SK-N-SH (cell line): Measurements from ENCODE around the gene CDK13. TPM values are rescaled to one million over a fixed set of nuclear protein-coding genes. Genes with fewer than 3 reads are reported as not detected.
"Not testable (repeated sequence)": the region's sequence is repeated elsewhere in the genome, so short reads cannot be mapped to it uniquely, and the experiment has no call there.

ENCODE experiments used
- CTCF ChIA-PET: fragments of 300-600, 350-600 bp; formaldehyde crosslinking; extraction: SDS; loops from one replicate; lab custom pipeline; 2021; lab: Yijun Ruan, JAX
- POLR2A ChIA-PET: fragments of 350-600 bp; sonication (Branson Sonifier 250); formaldehyde crosslinking; extraction: SDS; loops from one replicate; lab custom pipeline; 2020; ENCODE audit warnings: antibody characterized with exemption, inconsistent platforms; lab: Yijun Ruan, JAX
- DNase-seq: peaks from one replicate; pipeline ENCODE4 v3.0.0; 2012
- H2AFZ ChIP-seq: fragments of 200-600 bp; sonication (generic); 2 replicates; pipeline ENCODE4 v1.8.1; 2016; ENCODE audit warnings: antibody characterized with exemption, mild to moderate bottlenecking, low read depth
- H3F3A ChIP-seq: fragments of 200-600 bp; sonication (generic); replicated peaks from 2 replicates; pipeline ENCODE3; 2016; ENCODE audit warnings: antibody characterized with exemption, mild to moderate bottlenecking; ENCODE audit not compliant: insufficient read depth
- H3K27ac ChIP-seq, 2 experiments: fragments of 200-500 bp in 1 of 2; fragments of 200-600 bp in 1 of 2; sonication (Bioruptor generic) in 1 of 2; sonication (generic), shearing (Covaris generic) in 1 of 2; 2 replicates each; pipeline versions ENCODE4 v1.5.1 to v1.6.1; 2014 to 2016; ENCODE audit warnings: low read depth in 2 of 2, inconsistent platforms in 1 of 2, low read length in 1 of 2, mild to moderate bottlenecking in 1 of 2, mixed read lengths in 1 of 2
- H3K27me3 ChIP-seq: fragments of 200-600 bp; sonication (generic), shearing (Covaris generic); 2 replicates; pipeline ENCODE4 v1.6.1; 2016; ENCODE audit warnings: mixed run types; ENCODE audit not compliant: insufficient read depth
- H3K36me3 ChIP-seq, 2 experiments: fragments of 200-500 bp in 1 of 2; fragments of 200-600 bp in 1 of 2; sonication (Bioruptor generic) in 1 of 2; sonication (generic) in 1 of 2; replicated peaks in 1 of 2; 2 replicates each; pipeline versions ENCODE3 to v1.5.1; 2014 to 2016; ENCODE audit warnings: low read length in 1 of 2, mild to moderate bottlenecking in 1 of 2; ENCODE audit not compliant: insufficient read depth in 2 of 2, control insufficient read depth in 1 of 2
- H3K4me1 ChIP-seq, 2 experiments: fragments of 200-500 bp in 1 of 2; fragments of 200-600 bp in 1 of 2; sonication (Bioruptor generic) in 1 of 2; sonication (generic), shearing (Covaris generic) in 1 of 2; 2 replicates each; pipeline versions ENCODE4 v1.5.1 to v1.6.1; 2014 to 2016; ENCODE audit warnings: low read depth in 1 of 2, low read length in 1 of 2, mixed run types in 1 of 2; ENCODE audit not compliant: insufficient read depth in 2 of 2, control insufficient read depth in 1 of 2
- H3K4me2 ChIP-seq: fragments of 200-600 bp; sonication (generic), shearing (Covaris generic); 2 replicates; pipeline ENCODE4 v1.6.1; 2017; ENCODE audit warnings: mixed run types
- H3K4me3 ChIP-seq, 2 experiments: fragments of 200-500 bp in 1 of 2; fragments of 200-600 bp in 1 of 2; sonication (Bioruptor generic) in 1 of 2; sonication (generic), shearing (Covaris generic) in 1 of 2; 2 replicates each; pipeline versions ENCODE4 v1.5.1 to v1.8.1; 2014 to 2016; ENCODE audit warnings: low read depth in 2 of 2, inconsistent platforms in 1 of 2, low read length in 1 of 2, mild to moderate bottlenecking in 1 of 2, mixed read lengths in 1 of 2, moderate library complexity in 1 of 2
- H3K79me2 ChIP-seq: fragments of 200-600 bp; sonication (generic); 2 replicates; pipeline ENCODE4 v1.8.1; 2017; ENCODE audit warnings: mild to moderate bottlenecking; ENCODE audit not compliant: insufficient read depth
- H3K9ac ChIP-seq: fragments of 200-600 bp; sonication (generic); 2 replicates; pipeline ENCODE4 v1.6.1; 2017; ENCODE audit warnings: mixed run types
- H3K9me2 ChIP-seq: fragments of 200-600 bp; sonication (generic); 2 replicates; pipeline ENCODE4 v1.6.1; 2017; ENCODE audit warnings: mixed run types
- H3K9me3 ChIP-seq: fragments of 200-600 bp; sonication (generic); 2 replicates; pipeline ENCODE4 v1.6.1; 2017; ENCODE audit warnings: mixed run types, mild to moderate bottlenecking, moderate library complexity
- H4K20me1 ChIP-seq: fragments of 200-600 bp; sonication (generic); 2 replicates; pipeline ENCODE4 v1.6.1; 2017; ENCODE audit warnings: mild to moderate bottlenecking, mixed run types; ENCODE audit not compliant: insufficient read depth
- CHD2 ChIP-seq: fragments of 150-350 bp; IDR thresholded peaks from 2 replicates; pipeline ENCODE4 v1.6.1; 2018; ENCODE audit warnings: low read length; ENCODE audit not compliant: partially characterized antibody
- ELF1 ChIP-seq: IDR thresholded peaks from 2 replicates; pipeline ENCODE4 v1.4.0; 2012
- EZH2phosphoT487 ChIP-seq: fragments of 200-600 bp; sonication (generic); IDR thresholded peaks from 2 replicates; pipeline ENCODE4 v1.6.1; 2017; ENCODE audit warnings: low read depth, mixed run types, mild to moderate bottlenecking, antibody characterized with exemption, moderate library complexity, borderline replicate concordance
- FOXJ3 ChIP-seq: sonication (generic); formaldehyde crosslinking; IDR thresholded peaks from 2 replicates; pipeline ENCODE4 v1.5.1; 2020; ENCODE audit warnings: mild to moderate bottlenecking, missing genetic modification reagents
- GATA2 ChIP-seq: sonication (generic); formaldehyde crosslinking; IDR thresholded peaks from 2 replicates; pipeline ENCODE4 v1.5.0; 2020; ENCODE audit warnings: mild to moderate bottlenecking, missing genetic modification reagents
- MXI1 ChIP-seq: IDR thresholded peaks from 2 replicates; pipeline ENCODE4 v1.6.1; 2012; ENCODE audit warnings: mild to moderate bottlenecking, low read depth, low read length, improper control_type of control experiment
- RXRA ChIP-seq: IDR thresholded peaks from 2 replicates; pipeline ENCODE4 v1.4.0; 2012; ENCODE audit warnings: low read depth, mild to moderate bottlenecking, borderline replicate concordance
- SIN3A ChIP-seq: IDR thresholded peaks from 2 replicates; pipeline ENCODE4 v1.6.1; 2012; ENCODE audit warnings: low read depth, mild to moderate bottlenecking, low read length, moderate library complexity, borderline replicate concordance
- YY1 ChIP-seq: IDR thresholded peaks from 2 replicates; pipeline ENCODE4 v1.4.0; 2012; ENCODE audit warnings: low read depth, mild to moderate bottlenecking
- WGBS: methylation state at CpG from one replicate; pipeline ENCODE4 v1.1.6; 2017; ENCODE audit warnings: low lambda C conversion rate; 5-methylcytosine and 5-hydroxymethylcytosine counted together
- polyA plus RNA-seq, 3 experiments: library from polyadenylated mRNA; depleted of rRNA; stranded (reverse); fragments of >200 nt; gene quantifications; 2 replicates each; pipeline ENCODE4 v1.2.3, GENCODE V29; 2012
- TF ChIP-seq, protein P1 (sequence below): IDR thresholded peaks from 2 replicates; pipeline ENCODE4 v1.4.0; 2012; ENCODE audit warnings: low read depth, borderline replicate concordance
- TF ChIP-seq, protein P2 (sequence below): IDR thresholded peaks from 2 replicates; pipeline ENCODE4 v1.6.1; 2012; ENCODE audit warnings: mild to moderate bottlenecking, low read depth, low read length, moderate library complexity

CDK13 gene
- polyA plus RNA-seq, 1 of the 3 experiments (the other 2 are of a cell fraction), result 23.1 TPM

DNA sequence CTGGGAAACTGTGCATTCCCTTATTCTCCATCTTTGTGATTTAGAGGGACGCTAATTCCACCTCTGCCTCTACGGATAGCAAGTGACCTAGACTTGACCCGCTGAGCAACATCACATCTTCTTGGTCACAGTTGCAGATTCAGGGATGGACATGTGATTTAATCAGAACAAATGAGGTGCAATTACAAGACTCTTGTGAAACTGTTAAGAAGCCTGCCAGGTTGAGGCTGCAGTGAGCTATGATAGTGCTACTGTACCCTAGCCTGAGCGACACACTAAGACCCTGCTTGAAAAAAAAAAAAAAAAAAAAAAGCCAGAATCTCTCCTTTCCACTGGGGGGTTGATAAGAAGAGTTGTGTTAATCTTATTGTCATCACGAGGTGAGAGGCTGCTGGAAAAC, 170.0 kb downstream of the CDK13 start (continued):
- TF ChIP-seq EZH2phosphoT487, result no peak

DNA sequence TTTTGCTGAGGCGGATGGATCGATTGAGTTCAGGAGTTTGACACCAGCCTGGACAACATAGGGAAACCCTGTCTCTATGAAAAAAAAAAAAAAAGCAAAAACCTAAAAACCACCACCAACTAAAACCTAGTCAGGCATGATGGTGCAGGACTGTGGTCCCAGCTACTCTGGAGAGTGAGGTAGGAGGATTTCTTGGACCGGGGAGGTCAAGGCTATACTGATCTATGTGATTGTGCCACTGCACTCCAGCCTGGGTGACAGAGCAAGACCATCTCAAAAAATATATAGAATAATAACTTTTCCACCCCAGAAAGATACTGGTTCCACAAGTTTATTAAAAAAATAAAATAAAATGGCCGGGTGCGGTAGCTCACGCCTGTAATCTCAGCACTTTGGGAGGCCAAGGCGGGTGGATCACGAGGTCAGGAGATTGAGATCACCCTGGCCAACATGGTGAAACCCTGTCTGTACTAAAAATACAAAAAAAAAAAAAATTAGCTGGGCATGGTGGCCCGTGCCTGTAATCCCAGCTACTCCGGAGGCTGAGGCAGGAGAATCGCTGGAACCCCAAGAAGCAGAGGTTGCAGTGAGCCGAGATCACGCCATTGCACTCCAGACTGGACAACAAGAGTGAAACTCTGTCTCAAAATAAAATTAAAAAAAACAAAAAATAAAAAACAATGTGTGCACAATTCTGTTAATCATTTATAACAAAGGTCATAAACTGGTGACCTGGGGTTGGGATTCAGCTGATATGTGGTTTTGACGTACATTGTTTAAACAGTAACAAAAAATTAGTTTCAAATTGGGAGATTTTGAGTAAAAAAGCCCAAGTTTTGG, 172.3 kb downstream of the CDK13 start:
- H3K4me1 ChIP-seq, H3K27ac ChIP-seq, H3K9me3 ChIP-seq, H3K4me2 ChIP-seq, DNase-seq, POLR2A ChIA-PET, H3K9ac ChIP-seq, H3K4me3 ChIP-seq, H2AFZ ChIP-seq, H4K20me1 ChIP-seq, H3K27me3 ChIP-seq, H3F3A ChIP-seq, H3K9me2 ChIP-seq: not testable (repeated sequence)
- peaks cover 87% of the 10 kb centered on the region for H3K79me2 ChIP-seq
- 96% methylated on average over 14 of the region's 14 CpGs for WGBS
- peaks cover 0 to 34% of the 10 kb centered on the region in 2 experiments for H3K36me3 ChIP-seq
- CTCF ChIA-PET, result interaction anchor here (4.4 kb wide), 1 partner anchor 11 kb away, joined by 38 read pairs; the partner anchor contains the start of genes MPLKIP and SUGCT

DNA sequence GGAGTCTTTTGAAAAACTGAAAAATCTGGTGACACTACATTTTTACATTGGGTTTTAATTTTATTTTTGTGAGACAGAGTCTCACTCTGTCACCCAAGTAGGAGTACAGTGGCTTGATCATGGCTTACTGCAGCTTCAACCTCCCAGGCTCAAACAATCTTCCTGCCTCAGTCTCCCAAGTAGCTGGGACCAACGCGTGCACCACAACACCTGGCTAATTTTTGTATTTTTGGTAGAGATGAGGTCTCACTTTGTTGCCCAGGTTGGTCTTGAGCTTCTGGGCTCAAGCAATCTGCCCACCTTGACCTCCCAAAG, 172.8 kb downstream of the CDK13 start:
- TF ChIP-seq CHD2 (no peak), EZH2phosphoT487 (no peak)
- TF ChIP-seq, all 33 proteins: peak for 0
- Histone ChIP-seq H3K4me3 (no peak overlapping the region), H2AFZ (no peak overlapping the region), H3K27me3 (no peaks in the 10 kb centered on the region), H3K36me3 (peaks cover 0 to 39% of the 10 kb centered on the region in 2 experiments), H3K79me2 (peaks cover 93% of the 10 kb centered on the region), H3K4me1 (no peaks in the 10 kb centered on the region), H3K9ac (no peak overlapping the region), H3F3A (peaks cover 10% of the 10 kb centered on the region), H3K27ac (no peak overlapping the region), H3K9me3 (no peaks in the 10 kb centered on the region), H4K20me1 (peaks cover 13% of the 10 kb centered on the region; the same call in 1 of the 2 replicates), H3K4me2 (no peak overlapping the region), H3K9me2 (no peaks in the 10 kb centered on the region)
- no peak for DNase-seq
- ChIA-PET CTCF (interaction anchor here (1.3 to 4.4 kb wide), 2 partner anchors 11 to 71 kb away, joined by 3 to 38 read pairs; partner anchors contain the start of genes MPLKIP and SUGCT), POLR2A (no interaction called here)
- WGBS, result 98% methylated on average over 2 of the region's 2 CpGs

DNA sequence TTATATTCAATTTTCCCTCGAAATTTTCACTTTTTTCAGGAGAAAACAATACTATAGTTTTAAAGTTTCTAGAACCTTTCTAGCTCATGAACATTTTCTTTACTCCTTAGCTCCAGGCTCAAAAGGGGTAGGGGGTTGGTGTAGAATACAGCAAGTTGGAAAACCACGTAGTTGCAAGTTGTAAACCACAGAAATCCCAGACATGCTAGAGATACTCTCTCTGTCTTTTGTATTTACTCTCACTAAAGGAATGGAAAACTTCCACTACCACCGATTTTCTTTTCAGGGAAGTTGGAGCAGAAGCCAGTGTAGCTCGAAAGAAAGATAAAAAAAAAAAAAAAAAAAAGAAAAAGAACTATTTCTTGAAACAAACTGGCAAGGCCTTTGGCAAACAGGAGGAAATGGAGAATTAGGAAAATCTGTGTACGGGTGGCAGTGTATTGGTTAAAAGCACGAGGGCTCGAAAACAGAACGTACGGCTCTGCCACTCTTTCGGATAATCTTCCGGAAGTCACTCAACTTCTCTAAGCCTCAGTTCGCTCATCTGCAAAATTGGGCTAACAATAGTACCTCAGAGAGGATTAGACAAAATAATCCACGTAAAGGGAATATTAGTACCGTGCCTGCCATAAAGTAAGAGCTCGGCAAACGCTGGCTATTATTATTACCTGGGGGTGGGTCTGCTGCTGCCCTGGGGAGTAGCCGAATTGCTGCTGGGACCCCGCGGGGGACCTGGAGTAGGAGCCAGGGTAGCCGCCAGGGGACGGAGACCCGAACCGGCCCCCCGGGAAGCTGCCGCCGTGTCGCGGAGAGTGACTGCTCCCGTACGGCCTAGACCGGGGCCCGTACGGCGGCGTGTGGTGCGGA, 183.7 kb downstream of the CDK13 start:
- no peaks in the 10 kb centered on the region for H3K9me2 ChIP-seq
- ChIA-PET POLR2A (interaction anchor here (0.7 to 1.4 kb wide), 3 partner anchors 8 to 184 kb away, joined by 3 to 5 read pairs (median 5); partner anchors contain the start of gene CDK13), CTCF (interaction anchor here (0.7 to 4.2 kb wide), 46 partner anchors 8 to 1613 kb away, joined by 3 to 38 read pairs (median 5); partner anchors contain the start of gene CDK13)
- H3F3A ChIP-seq, result peaks cover 15% of the 10 kb centered on the region
- peaks cover 13 to 34% of the 10 kb centered on the region in 2 experiments for H3K36me3 ChIP-seq
- no peaks in the 10 kb centered on the region for H3K27me3 ChIP-seq
- peak overlapping the region; percentile 81 to 98 for H3K4me3 ChIP-seq
- H3K9me3 ChIP-seq, result 0 out of 2 replicates have a peak, but pooled peaks cover 3% of the 10 kb centered on the region
- H2AFZ ChIP-seq, result peak overlapping the region; percentile 97
- DNase-seq, result no peak
- peak overlapping the region; percentile 96 for H3K9ac ChIP-seq
- H3K4me2 ChIP-seq, result peak overlapping the region; percentile 95
- peaks cover 8 to 9% of the 10 kb centered on the region in 2 experiments; a peak in 2 of 4 replicates for H3K4me1 ChIP-seq
- peaks cover 36% of the 10 kb centered on the region for H4K20me1 ChIP-seq
- H3K27ac ChIP-seq, result peak overlapping the region; percentile 91 to 95
- WGBS, result 1% methylated on average over 27 of the region's 36 CpGs
- H3K79me2 ChIP-seq, result peaks cover 56% of the 10 kb centered on the region
- TF ChIP-seq EZH2phosphoT487 (no peak), MXI1 (no peak), GATA2 (CRISPR knock-in tag) (no peak), ELF1 (no peak), YY1 (no peak), FOXJ3 (CRISPR knock-in tag) (no peak), RXRA (no peak), SIN3A (no peak)
- TF ChIP-seq, protein P1, sequence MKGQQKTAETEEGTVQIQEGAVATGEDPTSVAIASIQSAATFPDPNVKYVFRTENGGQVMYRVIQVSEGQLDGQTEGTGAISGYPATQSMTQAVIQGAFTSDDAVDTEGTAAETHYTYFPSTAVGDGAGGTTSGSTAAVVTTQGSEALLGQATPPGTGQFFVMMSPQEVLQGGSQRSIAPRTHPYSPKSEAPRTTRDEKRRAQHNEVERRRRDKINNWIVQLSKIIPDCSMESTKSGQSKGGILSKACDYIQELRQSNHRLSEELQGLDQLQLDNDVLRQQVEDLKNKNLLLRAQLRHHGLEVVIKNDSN, result no peak
- TF ChIP-seq, protein P2, sequence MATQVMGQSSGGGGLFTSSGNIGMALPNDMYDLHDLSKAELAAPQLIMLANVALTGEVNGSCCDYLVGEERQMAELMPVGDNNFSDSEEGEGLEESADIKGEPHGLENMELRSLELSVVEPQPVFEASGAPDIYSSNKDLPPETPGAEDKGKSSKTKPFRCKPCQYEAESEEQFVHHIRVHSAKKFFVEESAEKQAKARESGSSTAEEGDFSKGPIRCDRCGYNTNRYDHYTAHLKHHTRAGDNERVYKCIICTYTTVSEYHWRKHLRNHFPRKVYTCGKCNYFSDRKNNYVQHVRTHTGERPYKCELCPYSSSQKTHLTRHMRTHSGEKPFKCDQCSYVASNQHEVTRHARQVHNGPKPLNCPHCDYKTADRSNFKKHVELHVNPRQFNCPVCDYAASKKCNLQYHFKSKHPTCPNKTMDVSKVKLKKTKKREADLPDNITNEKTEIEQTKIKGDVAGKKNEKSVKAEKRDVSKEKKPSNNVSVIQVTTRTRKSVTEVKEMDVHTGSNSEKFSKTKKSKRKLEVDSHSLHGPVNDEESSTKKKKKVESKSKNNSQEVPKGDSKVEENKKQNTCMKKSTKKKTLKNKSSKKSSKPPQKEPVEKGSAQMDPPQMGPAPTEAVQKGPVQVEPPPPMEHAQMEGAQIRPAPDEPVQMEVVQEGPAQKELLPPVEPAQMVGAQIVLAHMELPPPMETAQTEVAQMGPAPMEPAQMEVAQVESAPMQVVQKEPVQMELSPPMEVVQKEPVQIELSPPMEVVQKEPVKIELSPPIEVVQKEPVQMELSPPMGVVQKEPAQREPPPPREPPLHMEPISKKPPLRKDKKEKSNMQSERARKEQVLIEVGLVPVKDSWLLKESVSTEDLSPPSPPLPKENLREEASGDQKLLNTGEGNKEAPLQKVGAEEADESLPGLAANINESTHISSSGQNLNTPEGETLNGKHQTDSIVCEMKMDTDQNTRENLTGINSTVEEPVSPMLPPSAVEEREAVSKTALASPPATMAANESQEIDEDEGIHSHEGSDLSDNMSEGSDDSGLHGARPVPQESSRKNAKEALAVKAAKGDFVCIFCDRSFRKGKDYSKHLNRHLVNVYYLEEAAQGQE, result no peak
